ENCODE measurements around the gene ADAM8. TPM values are rescaled to one million over a fixed set of nuclear protein-coding genes. Genes with fewer than 3 reads are reported as not detected.
"Not testable (repeated sequence)": the region's sequence is repeated elsewhere in the genome, so short reads cannot be mapped to it uniquely, and the experiment has no call there.

Gene ADAM8
- total RNA-seq, 1 donor, result 7.8 TPM

GRCh38 chr10:133237241-133237587 is 39.5 kb downstream of the ADAM8 start:
- DNase-seq (ENCODE audit: low read depth), result no peak
- TF ChIP-seq CTCF (IDR thresholded peaks at IDR 0.05; ENCODE audit: insufficient read depth, low read depth, low read length), result no peak

GRCh38 chr10:133236401-133237240 is 40.0 kb downstream of the ADAM8 start:
- H3K4me3 ChIP-seq (ENCODE audit: low read depth, low read length), result no peak overlapping the region
- no peak for DNase-seq (ENCODE audit: low read depth)
- TF ChIP-seq CTCF (IDR thresholded peaks at IDR 0.05; ENCODE audit: insufficient read depth, low read depth, low read length), result no peak

More at GRCh38 chr10:133237241-133237587, 39.5 kb downstream of the ADAM8 start:
- H3K4me3 ChIP-seq (ENCODE audit: low read depth, low read length), result no peak overlapping the region

GRCh38 chr10:133235932-133236331 is 40.7 kb downstream of the ADAM8 start:
- no peak for TF ChIP-seq CTCF (IDR thresholded peaks at IDR 0.05; ENCODE audit: insufficient read depth, low read depth, low read length)
- DNase-seq (ENCODE audit: low read depth), result no peak
- no peak overlapping the region for H3K4me3 ChIP-seq (ENCODE audit: low read depth, low read length)

GRCh38 chr10:133235265-133235855 is 41.3 kb downstream of the ADAM8 start:
- no peak overlapping the region for H3K4me3 ChIP-seq (ENCODE audit: low read depth, low read length)
- DNase-seq (ENCODE audit: low read depth), result no peak
- no peak for TF ChIP-seq CTCF (IDR thresholded peaks at IDR 0.05; ENCODE audit: insufficient read depth, low read depth, low read length)

- not testable (repeated sequence) for DNase-seq (ENCODE audit: low read depth); H3K4me3 ChIP-seq (ENCODE audit: low read depth, low read length)
Measured at GRCh38 chr10:133234796-133235195, 41.9 kb downstream of the ADAM8 start.

GRCh38 chr10:133231946-133232574 is 44.6 kb downstream of the ADAM8 start:
- no peak for DNase-seq (ENCODE audit: low read depth)

More at GRCh38 chr10:133231946-133232574, 44.6 kb downstream of the ADAM8 start:
- no peak for TF ChIP-seq CTCF (IDR thresholded peaks at IDR 0.05; ENCODE audit: insufficient read depth, low read depth, low read length)
- H3K4me3 ChIP-seq (ENCODE audit: low read depth, low read length), result no peak overlapping the region

Measured in fibroblast of villous mesenchyme (primary cell).